Transverse colon (tissue), 4 donors: ENCODE data around the gene DPP10. TPM values are rescaled to one million over a fixed set of nuclear protein-coding genes. Genes with fewer than 3 reads are reported as not detected.
"Not testable (repeated sequence)": the region's sequence is repeated elsewhere in the genome, so short reads cannot be mapped to it uniquely, and the experiment has no call there.

Experiments
- DNase-seq: peaks from one replicate; pipeline ENCODE4 v3.0.0-alpha.2; 2019
- H3K27ac ChIP-seq, 4 donors: fragments of 200-600 bp; sonication (generic); 2 replicates each; pipeline ENCODE4 v1.5.1; 2016 to 2018; ENCODE audit warnings: inconsistent platforms in 4 of 4
- H3K27me3 ChIP-seq: fragments of 200-600 bp; sonication (generic); 2 replicates; pipeline ENCODE4 v1.5.1; 2017; ENCODE audit warnings: inconsistent platforms
- H3K36me3 ChIP-seq, 4 donors: fragments of 200-600 bp; sonication (generic); 2 replicates each; pipeline ENCODE4 v1.5.1; 2017 to 2019; ENCODE audit warnings: inconsistent platforms in 4 of 4
- H3K4me1 ChIP-seq, 4 donors: fragments of 200-600 bp; sonication (generic); 2 replicates each; pipeline ENCODE4 v1.5.1; 2017 to 2020; ENCODE audit warnings: inconsistent platforms in 4 of 4
- H3K4me3 ChIP-seq, 4 donors: fragments of 200-600 bp; sonication (generic); 1 replicate in 1 of 4; 2 replicates in 3 of 4; pipeline versions ENCODE4 v1.5.1 to v1.6.1; 2017 to 2019; ENCODE audit warnings: inconsistent platforms in 4 of 4
- H3K9me3 ChIP-seq, 2 donors: fragments of 200-600 bp; sonication (generic); 2 replicates each; pipeline ENCODE4 v1.5.1; 2017 to 2019; ENCODE audit warnings: inconsistent platforms in 2 of 2
- CTCF ChIP-seq, 5 experiments: fragments of 200-600 bp in 3 of 5; fragments of 450-650 bp in 2 of 5; sonication (generic) in 3 of 5; IDR thresholded peaks; 1 replicate in 2 of 5; 2 replicates in 3 of 5; pipeline ENCODE4 v1.5.1; 2016 to 2017; ENCODE audit warnings: antibody characterized with exemption in 5 of 5, inconsistent platforms in 3 of 5, mild to moderate bottlenecking in 2 of 5, moderate library complexity in 1 of 5
- EP300 ChIP-seq: sonication (generic); formaldehyde crosslinking; IDR thresholded peaks from one replicate; pipeline ENCODE4 v1.6.1; 2017; ENCODE audit warnings: antibody characterized with exemption, low read depth
- POLR2A ChIP-seq: fragments of 450-650 bp; IDR thresholded peaks from one replicate; pipeline ENCODE4 v1.6.1; 2016; ENCODE audit warnings: antibody characterized with exemption, mild to moderate bottlenecking, moderate library complexity
- POLR2AphosphoS5 ChIP-seq, 3 donors: sonication (generic); formaldehyde crosslinking; IDR thresholded peaks; one replicate each; pipeline ENCODE4 v1.6.1; 2016; ENCODE audit warnings: antibody characterized with exemption in 3 of 3
- WGBS, 2 donors: methylation state at CpG; one replicate each; pipeline ENCODE4 v1.1.5; 2018; ENCODE audit warnings: low coverage in 1 of 2; 5-methylcytosine and 5-hydroxymethylcytosine counted together
- in situ Hi-C, 4 donors: fragments of 200-750 bp; cut with MboI; loops; one replicate each; pipeline versions ENCODE4 v1.15.0 to v1.15.1; 2017; ENCODE audit warnings: low sequenced_read_pairs in 3 of 4, low pct_ligation_motif_present in 1 of 4, low pct_unique_long_range_greater_than_20kb in 1 of 4
- intact Hi-C: fragments of 100-400 bp; cut with DNase I; formaldehyde crosslinking; loops from one replicate; pipeline ENCODE4 v1.15.1; 2023; ENCODE audit warnings: low total_unique reads
- total RNA-seq, 4 donors: library from RNA; depleted of rRNA; stranded (reverse); fragments of >200 nt; gene quantifications; one replicate each; pipeline ENCODE4 v1.1.0, GENCODE V29; 2016

The DPP10 gene
- total RNA-seq, 4 donors from 2014 or later: 3.4 to 8.4 (median 7.0) TPM

GRCh38 chr2:115075800-115076199 is 633.4 kb downstream of the DPP10 start:
- Histone ChIP-seq H3K36me3 (no peaks in the 10 kb centered on the region), H3K4me1 (peaks cover 0 to 5% (median 1%) of the 10 kb centered on the region in 4 donors), H3K27ac (no peak overlapping the region), H3K4me3 (no peak overlapping the region), H3K9me3 (no peaks in the 10 kb centered on the region), H3K27me3 (no peaks in the 10 kb centered on the region)
- DNase-seq: no peak
- intact Hi-C loops: loop anchor here (5.0 kb wide), 1 partner anchor 1332 kb away; no protein-coding TSS in a partner anchor
- WGBS, 2 donors: 78 to 88% methylated on average over 2 of the region's 2 CpGs
- TF ChIP-seq CTCF (IDR thresholded peaks at IDR 0.05) (no peak), POLR2A (no peak)
- in situ Hi-C loops: no loop called here

DNA sequence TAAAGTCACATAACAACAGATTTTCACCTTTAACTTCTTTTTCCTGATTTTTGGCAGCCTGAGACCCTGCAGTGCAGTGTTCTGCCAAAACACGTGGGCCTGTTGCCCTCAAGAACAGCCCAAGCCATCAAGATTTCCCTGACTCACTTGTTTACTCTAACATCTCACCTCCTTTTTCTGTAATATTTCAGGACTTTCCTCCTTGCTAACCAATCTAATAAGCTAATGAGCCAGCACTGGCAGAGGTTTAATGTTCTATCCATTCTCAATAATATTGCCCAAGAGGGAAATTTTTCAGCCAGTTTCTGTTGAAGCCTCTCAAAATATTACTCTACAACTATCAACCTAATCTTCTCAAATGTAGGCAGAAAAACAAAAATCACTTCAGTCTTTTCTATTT is 635.2 kb downstream of the DPP10 start:
- in situ Hi-C loops (no loop called here), intact Hi-C loops (loop anchor here (5.0 kb wide), 1 partner anchor 1330 kb away; no protein-coding TSS in a partner anchor)
- Histone ChIP-seq H3K36me3 (no peaks in the 10 kb centered on the region), H3K4me1 (no peaks in the 10 kb centered on the region), H3K9me3 (no peaks in the 10 kb centered on the region), H3K4me3 (no peak overlapping the region), H3K27me3 (no peaks in the 10 kb centered on the region), H3K27ac (no peak overlapping the region)
- TF ChIP-seq POLR2AphosphoS5 (IDR thresholded peaks at IDR 0.05): no peak
- TF ChIP-seq POLR2A: no peak
- no peak for TF ChIP-seq EP300
- no peak for DNase-seq
- 29 to 50% methylated on average over 1 of the region's 1 CpG for WGBS, 2 donors

- 76 to 83% methylated on average over 4 of the region's 4 CpGs for WGBS, 2 donors
- in situ Hi-C loops: no loop called here
- intact Hi-C loops: no loop called here
- Histone ChIP-seq H3K9me3 (no peaks in the 10 kb centered on the region), H3K27ac (no peak overlapping the region), H3K4me3 (no peak overlapping the region), H3K4me1 (no peaks in the 10 kb centered on the region), H3K36me3 (no peaks in the 10 kb centered on the region), H3K27me3 (no peaks in the 10 kb centered on the region)
- no peak for DNase-seq
- TF ChIP-seq POLR2A (no peak), POLR2AphosphoS5 (IDR thresholded peaks at IDR 0.05) (no peak), EP300 (no peak), CTCF (IDR thresholded peaks at IDR 0.05) (no peak)
These were observed 640.8 kb downstream of the DPP10 start for GRCh38 chr2:115083225-115083624.

DNA sequence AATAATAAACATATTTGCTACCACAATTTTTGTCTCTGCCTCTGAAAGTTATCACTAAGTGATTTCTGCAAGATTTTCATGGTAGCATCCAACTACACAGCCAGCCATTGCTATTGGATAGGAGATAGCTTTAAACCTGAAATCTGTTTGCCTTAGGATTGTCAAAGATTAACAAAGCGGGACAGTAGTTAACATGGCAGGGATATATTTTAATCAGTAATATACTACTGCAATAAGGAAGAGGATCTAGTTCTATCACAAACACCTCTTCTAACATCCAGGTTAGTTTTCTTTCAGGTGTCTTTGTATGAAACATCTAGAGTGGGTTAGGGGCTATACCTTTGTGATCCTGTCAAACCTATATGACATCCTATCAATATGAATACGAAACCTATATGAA is 641.3 kb downstream of the DPP10 start:
- Histone ChIP-seq H3K27ac (no peak overlapping the region), H3K4me1 (no peaks in the 10 kb centered on the region), H3K4me3 (no peak overlapping the region), H3K36me3 (no peaks in the 10 kb centered on the region), H3K9me3 (no peaks in the 10 kb centered on the region), H3K27me3 (no peaks in the 10 kb centered on the region)
- 74 to 91% methylated on average over 2 of the region's 2 CpGs for WGBS, 2 donors
- no peak for TF ChIP-seq POLR2A
- no peak for TF ChIP-seq CTCF (IDR thresholded peaks at IDR 0.05)
- TF ChIP-seq EP300: no peak
- no peak for TF ChIP-seq POLR2AphosphoS5 (IDR thresholded peaks at IDR 0.05)
- intact Hi-C loops (no loop called here), in situ Hi-C loops (no loop called here)
- no peak for DNase-seq

GRCh38 chr2:115084446-115084845 is 642.0 kb downstream of the DPP10 start:
- DNase-seq: no peak
- Histone ChIP-seq H3K4me1 (no peaks in the 10 kb centered on the region), H3K27ac (no peak overlapping the region), H3K4me3 (no peak overlapping the region), H3K27me3 (no peaks in the 10 kb centered on the region), H3K36me3 (no peaks in the 10 kb centered on the region), H3K9me3 (no peaks in the 10 kb centered on the region)
- WGBS, 2 donors: 64% methylated on average over 5 of the region's 5 CpGs; no CpG with 5 or more reads in 1 of the 2 donors
- TF ChIP-seq EP300: no peak
- TF ChIP-seq CTCF (IDR thresholded peaks at IDR 0.05): no peak
- no peak for TF ChIP-seq POLR2AphosphoS5 (IDR thresholded peaks at IDR 0.05)
- no peak for TF ChIP-seq POLR2A
- intact Hi-C loops (no loop called here), in situ Hi-C loops (no loop called here)

- H3K36me3 ChIP-seq, intact Hi-C loops, H3K27ac ChIP-seq, H3K27me3 ChIP-seq, H3K4me1 ChIP-seq, H3K4me3 ChIP-seq, DNase-seq, in situ Hi-C loops, H3K9me3 ChIP-seq: not testable (repeated sequence)
- WGBS, 2 donors: 88 to 89% methylated on average over 2 to 8 of the region's 8 CpGs
These were observed 643.7 kb downstream of the DPP10 start for GRCh38 chr2:115086051-115086620.
